Coronary artery (tissue), 2 donors: ENCODE measurements around the gene SLC1A5.

ENCODE experiments used
- DNase-seq: peaks from one replicate; pipeline ENCODE4 v3.0.0-alpha.2; 2017; ENCODE audit warnings: low spot score
- H3K27ac ChIP-seq, 2 donors: fragments of 200-600 bp; sonication (generic); one replicate each; pipeline ENCODE4 v1.5.1; 2016 to 2019
- H3K4me3 ChIP-seq: fragments of 200-600 bp; sonication (generic); 2 replicates; pipeline ENCODE4 v1.5.1; 2016; ENCODE audit warnings: mild to moderate bottlenecking, moderate library complexity
- CTCF ChIP-seq: fragments of 200-600 bp; sonication (generic); IDR thresholded peaks from one replicate; pipeline ENCODE4 v1.5.1; 2019; ENCODE audit warnings: antibody characterized with exemption

The SLC1A5 gene

GRCh38 chr19:46745521-46746280 is 42.7 kb downstream of the SLC1A5 start, which contains the start of gene FKRP:
TSS of gene FKRP (plus strand) at chr19:46746057. CDS start at chr19:46755451, 9,394 bp downstream.
- Histone ChIP-seq H3K4me3 (peak within 1 kb of the TSS; percentile 74), H3K27ac (peak within 1 kb of the TSS; percentile 81 to 92)
- DNase-seq = peak; percentile 78
- no peak for TF ChIP-seq CTCF

GRCh38 chr19:46745030-46745429 is 43.4 kb downstream of the SLC1A5 start:
- peak overlapping the region in 1 of 2 donors; percentile 92 for H3K27ac ChIP-seq
- no peak for DNase-seq
- no peak for TF ChIP-seq CTCF
- peak overlapping the region; percentile 74 for H3K4me3 ChIP-seq

GRCh38 chr19:46744005-46744691 is 44.2 kb downstream of the SLC1A5 start:
- no peak for DNase-seq
- TF ChIP-seq CTCF = no peak
- H3K27ac ChIP-seq = no peak overlapping the region
- peak overlapping the region; percentile 74 for H3K4me3 ChIP-seq

GRCh38 chr19:46742926-46743480 is 45.4 kb downstream of the SLC1A5 start:
- TF ChIP-seq CTCF = no peak
- Histone ChIP-seq H3K27ac (no peak overlapping the region), H3K4me3 (no peak overlapping the region)
- no peak for DNase-seq

GRCh38 chr19:46741447-46741846 is 46.9 kb downstream of the SLC1A5 start:
- H3K4me3 ChIP-seq = no peak overlapping the region
- no peak for DNase-seq
- no peak overlapping the region for H3K27ac ChIP-seq
- TF ChIP-seq CTCF = no peak

- Histone ChIP-seq H3K27ac (peak overlapping the region in 1 of 2 donors; percentile 69), H3K4me3 (no peak overlapping the region)
- no peak for TF ChIP-seq CTCF
- DNase-seq = no peak
These were observed 49.1 kb downstream of the SLC1A5 start for GRCh38 chr19:46739290-46739771.
